Measurements from ENCODE around the gene ZNF865. TPM values are rescaled to one million over a fixed set of nuclear protein-coding genes. Genes with fewer than 3 reads are reported as not detected.
A peak's percentile ranks its signal among the peaks of the same experiment; 100 is the strongest.

Gene ZNF865
- total and polyA plus RNA-seq, 10 of the 15 experiments (the other 5 are each of a cell fraction or from before 2014, with no cell fraction given) = 0.02 to 18.3 (median 0.90) TPM

DNA sequence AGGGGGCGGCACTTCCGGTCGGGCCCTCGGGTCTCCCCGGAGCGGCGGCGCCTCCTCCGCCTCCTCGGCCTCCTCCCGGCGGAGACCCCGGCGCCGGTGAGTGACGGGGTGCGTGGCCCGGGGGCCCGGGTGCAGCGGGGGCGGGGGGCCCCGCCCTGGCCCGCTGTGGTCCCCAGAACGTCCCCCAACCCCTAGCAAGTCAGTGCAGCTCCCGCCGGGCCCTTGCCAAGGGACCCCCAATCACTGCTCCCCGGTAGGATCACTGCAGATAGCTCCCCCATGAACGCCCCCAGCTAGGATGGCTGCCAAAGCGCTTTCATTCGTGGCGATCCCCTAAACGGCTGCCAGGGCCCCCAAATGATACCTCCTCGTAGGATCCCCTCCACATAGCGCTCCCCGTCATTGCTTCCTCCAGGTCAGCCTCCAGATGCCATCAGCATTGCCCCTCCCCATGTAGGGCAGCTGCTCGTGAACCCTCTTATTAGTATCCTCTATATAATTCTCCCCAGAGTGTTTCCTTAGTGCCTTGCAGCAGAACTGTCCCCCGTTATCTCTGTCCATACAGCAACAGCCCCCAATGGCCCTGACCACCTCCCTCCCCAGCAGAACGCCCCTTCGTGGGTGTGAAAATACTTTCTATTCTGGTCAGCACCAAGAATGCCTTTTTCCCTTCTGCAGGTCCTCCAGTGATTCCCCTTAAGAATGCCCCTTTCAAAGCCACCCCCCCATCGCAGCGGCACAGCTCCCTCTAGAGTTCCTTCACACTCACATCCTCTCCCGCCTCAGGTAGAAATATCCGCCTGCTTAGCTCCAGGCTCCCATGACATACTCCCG is at the start of gene ZNF865 (continued):
- TF ChIP-seq ZBTB33 (IDR thresholded peaks at IDR 0.05) (no peak), SUPT20H (IDR thresholded peaks at IDR 0.05; ENCODE audit: borderline replicate concordance, control insufficient read depth, low read depth, low read length) (no peak), NR2C1 (IDR thresholded peaks at IDR 0.05) (no peak), KAT2A (conservative IDR thresholded peaks at IDR 0.05; ENCODE audit: control insufficient read depth, low read depth, low read length) (no peak), NRF1 (conservative IDR thresholded peaks at IDR 0.05; ENCODE audit: low read depth, low read length) (no peak), E4F1 (IDR thresholded peaks at IDR 0.05; ENCODE audit: borderline replicate concordance, partially characterized antibody) (no peak), USF2 (IDR thresholded peaks at IDR 0.05; ENCODE audit: borderline replicate concordance, low read depth, low read length) (no peak), RB1 (IDR thresholded peaks at IDR 0.05; ENCODE audit: borderline replicate concordance) (no peak), HCFC1 (IDR thresholded peaks at IDR 0.05; ENCODE audit: low read length) (peak; percentile 31; the same call in 1 of the 2 replicates), STAT1 (conservative IDR thresholded peaks at IDR 0.05) (no peak), PBX3 (IDR thresholded peaks at IDR 0.05; ENCODE audit: insufficient replicate concordance, low read depth, low read length) (no peak), ZNF207 (IDR thresholded peaks at IDR 0.05; ENCODE audit: borderline replicate concordance) (no peak), BHLHE40 (IDR thresholded peaks at IDR 0.05; ENCODE audit: borderline replicate concordance in 1 of 2, low read depth in 2 of 2, low read length in 1 of 2) (0 out of 4 replicates have a peak, but pooled peaks of 1 of the 2 experiments have one; percentile 16), JUNB (IDR thresholded peaks at IDR 0.05) (peak; percentile 33; the same call in 1 of the 2 replicates), RAD21 (IDR thresholded peaks at IDR 0.05; ENCODE audit: insufficient read depth, low read depth, low read length) (peak; percentile 69), RFX5 (IDR thresholded peaks at IDR 0.05; ENCODE audit: low read depth, low read length) (peak; percentile 74; the same call in 1 of the 2 replicates)
- TF ChIP-seq, protein P1, sequence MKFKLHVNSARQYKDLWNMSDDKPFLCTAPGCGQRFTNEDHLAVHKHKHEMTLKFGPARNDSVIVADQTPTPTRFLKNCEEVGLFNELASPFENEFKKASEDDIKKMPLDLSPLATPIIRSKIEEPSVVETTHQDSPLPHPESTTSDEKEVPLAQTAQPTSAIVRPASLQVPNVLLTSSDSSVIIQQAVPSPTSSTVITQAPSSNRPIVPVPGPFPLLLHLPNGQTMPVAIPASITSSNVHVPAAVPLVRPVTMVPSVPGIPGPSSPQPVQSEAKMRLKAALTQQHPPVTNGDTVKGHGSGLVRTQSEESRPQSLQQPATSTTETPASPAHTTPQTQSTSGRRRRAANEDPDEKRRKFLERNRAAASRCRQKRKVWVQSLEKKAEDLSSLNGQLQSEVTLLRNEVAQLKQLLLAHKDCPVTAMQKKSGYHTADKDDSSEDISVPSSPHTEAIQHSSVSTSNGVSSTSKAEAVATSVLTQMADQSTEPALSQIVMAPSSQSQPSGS (IDR thresholded peaks at IDR 0.05; ENCODE audit: low read length) = no peak
- TF ChIP-seq, protein P2, sequence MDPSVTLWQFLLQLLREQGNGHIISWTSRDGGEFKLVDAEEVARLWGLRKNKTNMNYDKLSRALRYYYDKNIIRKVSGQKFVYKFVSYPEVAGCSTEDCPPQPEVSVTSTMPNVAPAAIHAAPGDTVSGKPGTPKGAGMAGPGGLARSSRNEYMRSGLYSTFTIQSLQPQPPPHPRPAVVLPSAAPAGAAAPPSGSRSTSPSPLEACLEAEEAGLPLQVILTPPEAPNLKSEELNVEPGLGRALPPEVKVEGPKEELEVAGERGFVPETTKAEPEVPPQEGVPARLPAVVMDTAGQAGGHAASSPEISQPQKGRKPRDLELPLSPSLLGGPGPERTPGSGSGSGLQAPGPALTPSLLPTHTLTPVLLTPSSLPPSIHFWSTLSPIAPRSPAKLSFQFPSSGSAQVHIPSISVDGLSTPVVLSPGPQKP (IDR thresholded peaks at IDR 0.05; ENCODE audit: low read depth, low read length) = no peak
